KMS-11 (cell line): Measurements from ENCODE around the gene TAF11L8.
"Not testable (repeated sequence)": the region's sequence is repeated elsewhere in the genome, so short reads cannot be mapped to it uniquely, and the experiment has no call there.

Experiments
- H2AFZ ChIP-seq: fragments of 200-600 bp; sonication (generic); 2 replicates; pipeline ENCODE4 v1.6.1; 2016; ENCODE audit warnings: antibody characterized with exemption, mixed run types, low read depth
- H3K27ac ChIP-seq: fragments of 200-600 bp; sonication (generic); 2 replicates; pipeline ENCODE4 v1.6.1; 2016; ENCODE audit warnings: mild to moderate bottlenecking, mixed run types
- H3K27me3 ChIP-seq: fragments of 200-600 bp; sonication (generic); 2 replicates; pipeline ENCODE4 v1.6.1; 2017; ENCODE audit warnings: mild to moderate bottlenecking, low read depth, mixed run types, moderate library complexity; ENCODE audit not compliant: insufficient read depth
- H3K36me3 ChIP-seq: fragments of 200-600 bp; sonication (generic); 2 replicates; pipeline ENCODE4 v1.6.1; 2017; ENCODE audit warnings: mild to moderate bottlenecking, mixed run types; ENCODE audit not compliant: insufficient read depth
- H3K4me1 ChIP-seq: fragments of 200-600 bp; sonication (generic); 2 replicates; pipeline ENCODE4 v1.6.1; 2016; ENCODE audit warnings: mild to moderate bottlenecking, low read depth, mixed run types; ENCODE audit not compliant: poor library complexity, severe bottlenecking
- H3K4me2 ChIP-seq: fragments of 200-600 bp; sonication (generic); 2 replicates; pipeline ENCODE4 v1.7.0; 2016; ENCODE audit warnings: mild to moderate bottlenecking, mixed run types
- H3K4me3 ChIP-seq: fragments of 200-600 bp; sonication (generic); IDR thresholded peaks from 2 replicates; pipeline ENCODE4 v1.6.1; 2017; ENCODE audit warnings: low read depth, low read length, mixed read lengths; ENCODE audit not compliant: insufficient read depth
- H3K79me2 ChIP-seq: fragments of 200-600 bp; sonication (generic); 2 replicates; pipeline ENCODE4 v1.6.1; 2016; ENCODE audit warnings: low read depth, mixed run types; ENCODE audit not compliant: insufficient read depth
- H3K9ac ChIP-seq: fragments of 200-600 bp; sonication (generic); 2 replicates; pipeline ENCODE4 v1.6.1; 2016; ENCODE audit warnings: mild to moderate bottlenecking, mixed run types
- H4K20me1 ChIP-seq: fragments of 200-600 bp; sonication (generic); 2 replicates; pipeline ENCODE4 v1.6.1; 2016; ENCODE audit warnings: mild to moderate bottlenecking, mixed run types; ENCODE audit not compliant: insufficient read depth

The TAF11L8 gene

GRCh38 chr5:17585658-17586057 is 5.1 kb downstream of the TAF11L8 start, which contains the start of gene TAF11L7:
TAF11L7 (minus strand) TSS chr5:17585758.
- not testable (repeated sequence) for H3K27ac ChIP-seq

More at GRCh38 chr5:17585658-17586057, 5.1 kb downstream of the TAF11L8 start, which contains the start of gene TAF11L7:
- not testable (repeated sequence) for H3K4me1 ChIP-seq, H3K9ac ChIP-seq, H2AFZ ChIP-seq, H3K79me2 ChIP-seq, H3K36me3 ChIP-seq, H3K4me2 ChIP-seq, H3K27me3 ChIP-seq, H3K4me3 ChIP-seq, H4K20me1 ChIP-seq
